IPS-11a (cell line): ENCODE measurements around the gene GAMT.

ENCODE experiments used
- H3K4me3 ChIP-seq: one replicate; pipeline ENCODE4 v1.5.1; 2013; ENCODE audit warnings: low read depth, low read length, control low read depth

Gene GAMT

DNA sequence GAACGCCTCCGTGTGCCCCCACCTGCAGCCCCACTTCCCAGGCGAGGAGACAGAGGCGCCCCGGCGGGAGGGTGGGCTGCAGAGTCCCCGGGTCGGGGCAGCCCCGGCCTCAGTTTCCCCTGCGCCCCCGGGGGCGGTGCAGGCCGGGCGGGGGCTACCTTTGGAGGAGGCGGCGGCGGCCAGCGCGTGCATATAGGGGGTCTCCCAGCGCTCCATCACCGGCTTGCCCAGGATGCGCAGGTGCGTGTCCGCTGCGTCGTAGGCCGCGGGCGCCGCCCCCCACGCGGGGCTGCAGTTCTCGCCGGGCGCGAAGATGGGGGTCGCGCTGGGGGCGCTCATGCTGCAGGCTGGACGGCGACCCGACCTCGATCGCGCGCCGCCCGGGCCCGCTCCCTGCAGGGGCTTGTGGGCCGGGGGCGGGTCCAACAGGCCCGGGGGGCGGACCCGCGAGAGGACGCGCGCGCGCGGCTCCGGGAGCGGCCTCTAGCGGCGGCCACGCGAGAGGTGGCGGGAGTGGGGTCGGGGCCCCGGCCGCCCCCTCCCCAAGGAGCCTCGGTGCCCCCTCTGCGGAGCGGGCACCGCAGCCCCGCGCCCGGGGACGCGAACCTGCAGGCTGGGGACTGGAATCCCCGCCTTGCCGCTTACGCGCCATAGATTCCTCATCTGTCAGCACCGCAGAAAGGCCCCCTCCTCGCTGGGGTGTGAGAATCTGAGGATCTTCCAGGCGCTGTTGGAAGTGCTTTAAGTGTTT lies at the start of gene GAMT:
GAMT (minus strand) TSS at position 405 of the 751 bp plus-strand sequence; CDS start at position 339, 66 bp downstream.
- H3K4me3 ChIP-seq: peak within 1 kb of the TSS; percentile 51

DNA sequence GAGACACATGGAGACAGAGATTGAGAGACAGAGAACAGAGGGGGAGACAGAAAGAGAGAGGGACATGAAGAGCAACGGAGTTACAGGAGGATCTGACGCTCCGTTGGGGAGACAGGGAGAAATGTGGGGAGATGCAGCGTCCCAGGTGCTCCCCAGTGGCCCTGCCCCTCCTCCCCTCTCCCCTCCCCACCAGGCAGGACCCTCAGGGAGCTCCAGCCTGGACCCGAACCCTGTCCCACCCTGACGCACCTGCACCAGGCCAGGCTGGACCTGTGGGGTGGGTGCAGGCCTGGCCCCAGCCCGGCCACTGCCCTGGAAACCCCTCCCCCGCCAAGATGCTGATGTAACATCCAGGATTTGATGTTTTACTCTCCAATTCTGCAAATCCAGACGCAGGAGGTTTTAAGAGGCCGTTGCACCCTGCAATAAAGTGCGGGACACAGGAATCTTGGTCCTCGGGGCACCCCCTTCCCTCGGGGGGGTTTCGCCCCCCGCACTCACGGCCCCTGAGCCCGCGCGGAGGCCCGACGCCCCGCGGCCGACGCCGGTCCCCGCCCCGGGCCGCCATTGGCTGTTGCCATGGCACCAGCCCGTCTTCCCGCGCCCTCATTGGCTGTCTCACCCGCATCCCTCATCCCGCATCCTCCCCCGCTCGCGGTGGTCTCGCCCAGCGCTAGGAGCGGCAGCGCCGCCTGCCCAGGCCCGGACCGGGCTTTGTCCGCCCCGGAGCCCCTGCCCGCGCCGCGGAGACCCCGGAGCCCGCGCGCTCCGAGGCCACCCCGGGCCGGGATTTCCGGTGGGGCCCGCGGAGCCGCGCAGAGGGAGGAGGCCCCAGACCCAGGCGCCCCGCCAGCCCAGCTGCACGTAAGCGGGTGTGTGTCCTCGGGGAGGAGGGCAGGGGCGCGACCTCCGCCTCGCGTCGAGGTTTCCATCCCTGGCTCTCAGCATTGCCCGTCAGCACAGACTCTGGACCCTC lies 48.4 kb upstream of the GAMT start, which contains the start of gene APC2:
APC2 (plus strand) TSS at position 655 of the 976 bp plus-strand sequence. CDS start 2,881 bp downstream, outside the sequence.
- peak within 1 kb of the TSS; percentile 8 for H3K4me3 ChIP-seq

DNA sequence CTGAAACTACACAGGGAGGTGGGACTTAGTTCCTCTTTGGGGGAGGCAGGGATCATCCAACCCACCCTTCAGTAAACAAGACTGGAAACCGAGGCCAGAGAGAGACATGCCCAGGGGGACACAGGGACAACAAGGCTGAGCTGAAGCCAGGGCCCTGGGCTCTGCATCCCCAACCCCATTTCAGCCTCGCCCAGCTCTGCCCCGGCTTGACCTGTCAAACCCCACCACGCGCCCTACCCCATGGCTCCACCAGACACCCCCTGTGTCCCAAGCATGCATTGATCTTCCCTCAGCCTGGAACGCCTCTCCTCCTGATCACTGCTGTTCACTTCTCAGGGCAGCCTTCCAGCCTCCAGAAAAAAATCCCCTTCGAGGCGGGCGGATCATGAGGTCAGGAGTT lies 46.6 kb upstream of the GAMT start:
- H3K4me3 ChIP-seq: no peak overlapping the region

DNA sequence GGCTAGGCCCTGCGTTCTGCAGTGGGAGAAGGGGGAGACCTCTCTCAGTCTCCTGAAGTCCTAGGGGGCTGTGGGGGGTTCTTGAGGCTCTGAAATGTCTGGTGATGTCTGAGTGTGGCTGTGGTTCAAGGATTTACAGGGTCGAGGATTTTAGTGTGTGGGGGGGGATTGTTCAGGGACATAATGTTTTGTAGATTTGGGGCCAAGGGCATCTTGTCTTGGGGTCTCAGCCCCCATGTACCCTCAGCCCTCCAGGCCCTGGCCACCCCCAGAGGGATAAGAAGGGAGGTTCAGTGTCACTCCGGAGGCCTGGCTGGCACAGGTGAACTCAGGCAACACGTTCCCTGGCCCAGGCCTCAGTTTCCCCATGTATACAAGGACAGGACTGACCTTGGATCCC lies 46.2 kb upstream of the GAMT start:
- no peak overlapping the region for H3K4me3 ChIP-seq

DNA sequence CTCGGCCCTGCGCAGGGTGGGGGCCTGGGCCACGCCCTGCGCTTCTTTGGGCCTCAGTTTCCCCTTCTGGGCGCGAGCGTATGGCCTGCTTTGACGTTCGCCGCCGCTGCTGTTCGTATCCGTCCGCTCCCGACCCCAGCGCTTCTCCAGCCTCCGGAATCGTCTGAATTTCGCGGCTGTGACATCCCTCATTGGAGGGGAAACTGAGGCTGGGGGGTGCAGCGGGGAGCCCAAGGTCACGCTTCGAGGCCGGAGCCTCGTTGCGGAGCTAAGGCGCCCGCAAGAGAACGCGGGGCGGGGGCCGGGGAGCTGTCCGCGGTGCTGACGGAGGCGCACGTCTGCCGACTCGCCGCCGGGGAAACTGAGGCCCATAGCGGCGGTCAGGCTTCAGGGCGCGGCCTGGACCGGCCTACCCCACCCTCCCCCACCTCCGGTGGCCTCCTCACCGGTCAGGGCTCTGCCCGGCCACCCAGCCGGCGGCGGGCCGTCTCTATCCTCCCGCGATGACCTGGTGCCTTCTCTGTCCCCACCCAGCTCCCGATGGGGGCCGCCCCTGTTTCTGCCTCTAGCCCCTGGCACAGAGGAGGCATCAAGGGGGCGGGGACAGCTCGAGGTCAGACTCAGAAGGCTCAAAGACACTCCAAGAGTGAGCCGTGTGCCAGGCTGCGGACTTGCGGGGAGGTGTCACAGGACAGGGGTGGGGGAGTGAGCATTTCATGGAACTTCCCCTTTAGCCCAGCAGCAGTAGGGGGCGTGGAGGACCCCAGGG lies 45.6 kb upstream of the GAMT start:
- peak overlapping the region; percentile 6 for H3K4me3 ChIP-seq

DNA sequence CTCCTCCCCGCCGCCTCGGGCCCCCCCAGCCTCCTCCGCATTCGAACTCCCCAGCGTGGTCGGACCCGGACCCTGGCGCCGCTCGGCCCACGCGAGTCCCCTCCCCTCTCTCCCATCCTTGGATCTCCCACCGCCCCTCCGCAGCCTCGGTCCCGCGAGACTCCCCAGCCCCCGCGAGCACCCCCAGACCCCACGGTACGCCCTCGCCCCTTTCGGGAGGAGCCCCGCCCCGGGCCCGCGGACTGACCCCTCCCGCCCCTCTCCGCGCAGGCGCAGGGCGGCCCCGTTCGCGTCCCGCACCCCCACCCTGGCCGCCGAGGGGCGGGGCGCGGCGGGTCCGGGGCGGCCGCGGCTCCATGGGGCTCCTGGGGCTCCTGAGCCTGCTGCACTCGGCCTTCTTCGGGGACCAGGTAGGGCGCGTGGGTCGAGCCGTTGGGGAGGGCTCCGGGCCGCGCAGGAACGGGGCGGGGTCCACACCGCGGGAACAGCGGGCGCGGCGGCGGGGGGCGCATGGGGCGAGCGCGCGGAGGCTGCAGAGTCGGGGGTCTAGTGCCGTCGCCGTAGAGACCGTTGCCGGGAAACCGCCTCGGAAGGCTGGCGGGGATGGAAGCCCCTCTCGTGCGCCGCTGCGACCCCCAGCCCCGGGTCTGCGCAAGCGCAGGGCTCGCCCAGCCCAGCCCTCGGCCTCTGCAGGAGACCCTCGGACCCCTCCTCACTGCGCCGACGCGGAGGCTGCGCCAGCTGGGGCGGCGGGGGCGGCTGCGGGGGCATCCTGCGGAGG lies 44.8 kb upstream of the GAMT start:
- H3K4me3 ChIP-seq: peak overlapping the region; percentile 6

DNA sequence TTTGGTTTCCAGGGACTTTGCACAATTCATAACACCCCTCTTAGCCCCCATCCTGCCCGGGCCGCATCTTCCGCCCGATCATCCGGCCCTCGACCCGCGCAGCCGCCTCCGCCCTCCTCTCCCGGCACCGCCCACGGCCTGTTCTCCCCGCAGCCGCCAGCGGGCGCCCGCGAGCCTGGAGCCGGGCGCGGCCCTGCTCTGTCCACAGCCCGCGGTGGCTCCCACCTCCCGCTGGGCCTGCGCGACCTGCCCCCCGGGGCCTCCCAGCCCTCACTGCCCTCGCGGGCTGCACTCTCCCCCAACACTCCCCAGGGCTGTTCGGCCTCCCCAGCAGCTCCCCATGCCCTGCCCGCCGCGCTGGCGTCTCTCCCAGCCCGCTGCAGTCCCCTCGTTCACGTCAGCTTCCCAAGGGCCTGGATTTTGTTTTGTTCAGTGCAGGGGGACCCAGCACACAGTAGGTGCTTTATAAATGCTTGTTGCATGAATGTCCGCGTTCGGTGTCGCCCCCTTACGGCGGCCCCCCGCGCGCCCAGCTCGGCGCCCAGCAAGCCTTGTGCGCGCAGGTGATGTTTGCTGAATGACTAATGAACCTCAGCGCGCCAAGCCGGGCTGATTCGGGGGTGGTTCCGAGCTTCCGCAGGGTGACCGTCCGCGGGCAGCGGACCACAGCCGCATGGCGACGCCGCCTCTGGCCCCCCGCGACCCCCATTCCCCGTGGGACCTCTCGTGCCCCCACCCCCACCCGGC lies 44.0 kb upstream of the GAMT start:
- peak overlapping the region; percentile 35 for H3K4me3 ChIP-seq

DNA sequence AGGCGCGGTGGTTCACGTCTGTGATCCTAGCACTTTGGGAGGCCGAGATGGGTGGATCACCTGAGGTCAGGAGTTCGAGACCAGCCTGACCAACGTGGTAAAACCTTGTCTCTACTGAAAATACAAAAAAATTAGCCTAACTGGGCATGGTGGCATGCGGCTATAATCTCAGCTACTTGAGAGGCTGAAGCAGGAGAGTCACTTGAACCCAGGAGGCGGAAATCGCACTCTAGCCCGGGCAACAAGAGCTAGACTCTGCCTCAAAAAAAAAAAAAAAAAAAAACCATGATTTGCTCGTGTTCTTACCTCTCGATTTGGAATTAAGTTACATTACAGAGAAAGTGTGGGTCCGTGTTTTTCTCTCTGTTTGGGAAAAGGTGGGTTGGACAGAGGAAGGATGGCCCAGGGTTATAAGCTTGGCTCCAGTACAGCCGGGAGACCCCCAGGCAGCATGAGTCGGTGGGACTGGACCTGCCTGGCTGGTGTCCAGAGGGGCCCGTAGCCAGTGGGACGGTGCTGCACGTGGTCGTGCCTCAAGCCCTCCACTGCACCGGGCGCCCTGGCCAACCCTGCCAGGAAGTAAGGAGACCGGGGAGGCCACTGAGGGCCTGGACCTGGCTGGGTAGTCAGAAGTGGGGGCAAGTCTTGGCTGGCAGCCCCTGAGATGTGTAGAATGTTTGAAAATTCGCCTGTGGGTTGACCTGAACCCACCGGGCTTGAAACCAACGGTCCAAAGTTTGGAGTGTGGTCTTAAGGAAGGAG lies 40.5 kb upstream of the GAMT start:
- no peak overlapping the region for H3K4me3 ChIP-seq

DNA sequence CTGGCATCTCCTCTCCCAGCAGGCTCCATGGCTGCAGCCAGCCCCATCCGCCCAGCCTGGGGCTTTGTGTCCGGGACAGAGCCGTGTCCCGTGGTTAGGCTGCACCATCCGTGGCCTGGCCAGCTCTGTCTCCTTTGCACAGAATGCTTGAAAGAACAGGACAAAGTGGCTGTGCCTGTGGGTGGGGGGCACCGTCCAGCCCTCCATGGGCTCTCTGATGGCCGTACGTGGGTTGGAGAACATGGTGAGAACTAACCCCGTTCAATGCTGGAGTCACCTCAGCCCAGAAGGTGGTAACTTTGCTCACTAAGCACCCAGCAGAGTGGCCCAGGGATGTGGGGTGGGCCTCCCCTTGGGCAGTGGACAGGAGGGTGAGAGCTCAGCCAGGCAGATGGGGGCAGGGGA lies 39.7 kb upstream of the GAMT start:
- no peak overlapping the region for H3K4me3 ChIP-seq

DNA sequence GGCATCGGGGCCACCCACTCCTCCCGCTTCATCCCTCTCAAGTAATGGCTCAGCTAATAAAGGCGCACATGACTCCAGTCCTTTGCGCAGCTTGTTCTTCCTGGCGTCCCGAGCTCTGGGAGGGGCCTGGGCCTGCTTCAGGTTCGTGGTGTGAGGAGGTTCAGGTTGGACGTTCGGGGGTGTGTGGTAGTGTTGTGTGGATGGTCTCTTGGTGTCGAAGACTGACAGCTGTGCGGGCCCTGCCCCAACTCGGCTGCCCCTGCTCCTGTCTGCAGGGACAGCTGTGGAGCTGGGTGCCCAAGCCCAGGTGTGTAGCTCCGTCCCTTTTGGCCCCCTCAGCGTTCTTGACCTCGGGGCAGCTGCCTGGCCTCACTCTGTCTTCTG lies 39.1 kb upstream of the GAMT start:
- H3K4me3 ChIP-seq: no peak overlapping the region

DNA sequence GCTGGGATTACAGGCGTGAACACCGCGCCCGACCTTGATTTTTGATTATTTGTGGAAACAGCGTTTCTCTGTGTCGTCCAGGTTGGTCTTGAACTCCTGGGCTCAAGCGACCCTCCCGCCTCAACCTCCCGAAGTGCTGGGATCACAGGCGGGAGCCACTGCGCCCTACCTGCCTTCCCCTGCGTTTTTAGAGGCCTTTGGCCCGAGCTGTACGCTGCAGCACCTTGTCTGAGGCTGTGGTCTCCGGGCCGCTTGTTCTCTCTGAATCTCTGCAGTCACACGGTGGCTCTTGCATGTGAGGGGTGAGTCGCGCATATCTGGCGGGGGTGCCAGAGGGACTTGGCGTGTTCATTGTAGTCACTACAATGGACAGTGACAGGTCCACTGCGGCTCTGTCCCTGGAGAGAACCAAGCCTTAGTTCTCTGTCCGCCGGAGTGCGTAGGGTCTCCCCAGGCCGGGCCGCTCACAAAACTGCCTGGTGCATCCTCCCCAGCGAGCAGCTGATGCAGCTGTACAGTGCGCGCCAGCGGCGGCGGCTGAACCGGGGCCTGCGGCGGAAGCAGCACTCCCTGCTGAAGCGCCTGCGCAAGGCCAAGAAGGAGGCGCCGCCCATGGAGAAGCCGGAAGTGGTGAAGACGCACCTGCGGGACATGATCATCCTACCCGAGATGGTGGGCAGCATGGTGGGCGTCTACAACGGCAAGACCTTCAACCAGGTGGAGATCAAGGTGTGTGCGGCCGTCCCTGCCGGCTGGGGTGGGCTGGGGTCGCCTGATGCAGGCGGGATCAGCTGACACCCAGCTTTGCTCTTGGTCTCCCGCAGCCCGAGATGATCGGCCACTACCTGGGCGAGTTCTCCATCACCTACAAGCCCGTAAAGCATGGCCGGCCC lies 38.4 kb upstream of the GAMT start:
- peak overlapping the region; percentile 86 for H3K4me3 ChIP-seq

DNA sequence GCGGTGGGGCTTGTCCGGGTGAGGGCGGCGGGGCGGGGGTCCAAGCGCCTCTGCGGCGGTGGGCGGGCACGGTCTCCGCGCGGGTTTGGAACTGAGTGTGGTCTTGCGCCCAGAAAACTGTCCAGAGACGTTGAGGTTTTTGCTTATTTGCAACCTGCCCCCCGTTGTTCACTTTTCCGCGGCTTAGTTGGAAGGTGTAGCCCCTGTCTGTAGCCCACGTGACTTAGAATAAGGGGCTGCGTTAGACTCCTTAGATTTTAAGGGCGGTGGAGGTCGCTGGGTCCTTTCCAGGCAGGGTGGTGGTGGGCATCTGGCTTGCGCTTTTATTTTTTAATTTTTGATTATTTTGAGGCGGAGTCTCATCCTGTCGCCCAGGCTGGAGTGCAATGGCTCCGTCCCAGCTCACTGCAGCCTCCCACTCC lies 37.6 kb upstream of the GAMT start:
- H3K4me3 ChIP-seq: peak overlapping the region; percentile 86

DNA sequence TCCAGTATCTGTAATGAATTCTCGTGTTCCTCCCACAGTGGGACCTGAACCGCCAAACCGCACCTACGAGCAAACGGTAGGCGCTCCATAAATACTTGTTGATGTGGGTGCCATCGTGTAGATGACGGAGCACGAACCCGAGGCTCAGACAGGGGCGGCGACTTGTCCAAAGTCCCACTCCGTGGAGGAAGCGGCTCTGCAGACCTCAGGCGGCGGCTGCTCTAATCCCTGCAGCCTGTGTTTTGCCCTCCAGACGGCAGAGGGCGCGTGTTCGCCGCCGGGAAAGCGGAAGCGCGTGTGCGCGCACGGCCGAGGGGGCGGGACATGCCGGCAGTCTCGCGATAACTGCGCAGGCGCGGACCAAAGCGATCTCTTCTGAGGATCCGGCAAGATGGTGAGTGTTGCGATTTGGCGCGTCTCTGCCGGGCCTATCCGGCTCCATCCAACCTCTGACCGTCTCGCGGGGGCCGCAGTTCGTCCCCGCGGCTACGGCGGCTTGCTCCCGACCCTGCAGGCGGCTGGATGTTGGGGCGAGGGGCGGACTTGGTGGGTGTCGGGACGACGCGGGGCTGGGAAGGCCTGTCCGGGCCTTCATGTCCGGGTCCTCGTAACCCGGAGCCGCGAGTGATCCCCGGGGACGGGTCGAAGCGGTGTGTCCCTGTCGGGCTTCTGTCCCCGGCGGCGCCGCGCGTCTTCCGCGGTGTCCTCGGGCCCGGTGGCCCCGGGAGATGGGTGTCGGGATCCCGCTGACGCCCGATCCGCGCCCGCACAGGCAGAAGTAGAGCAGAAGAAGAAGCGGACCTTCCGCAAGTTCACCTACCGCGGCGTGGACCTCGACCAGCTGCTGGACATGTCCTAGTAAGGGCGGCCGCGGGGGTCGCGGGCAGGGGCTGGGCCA lies 36.9 kb upstream of the GAMT start, which contains the start of gene RPS15:
RPS15 (plus strand) TSS at position 362 of the 898 bp plus-strand sequence; CDS start at position 392, 30 bp downstream.
- peak within 1 kb of the TSS; percentile 86 for H3K4me3 ChIP-seq

DNA sequence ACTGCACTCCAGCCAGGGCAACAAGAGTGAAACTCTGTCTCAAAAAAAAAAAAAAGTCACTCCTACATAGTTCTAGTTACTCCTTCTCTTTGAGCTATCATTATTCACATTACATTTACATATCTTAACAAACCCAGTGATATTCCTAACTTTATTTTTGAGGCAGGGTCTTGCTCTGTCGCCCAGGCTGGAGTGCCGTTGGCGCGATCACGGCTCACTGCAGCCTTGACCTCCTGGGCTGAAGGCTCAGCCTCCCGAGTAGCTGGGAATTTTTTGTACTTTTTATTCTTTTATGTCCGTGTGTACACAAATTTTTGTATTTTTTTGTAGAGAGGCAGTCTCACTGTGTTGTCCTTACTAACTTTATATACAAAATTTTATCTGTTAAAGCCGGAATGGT lies 36.3 kb upstream of the GAMT start:
- H3K4me3 ChIP-seq: no peak overlapping the region

DNA sequence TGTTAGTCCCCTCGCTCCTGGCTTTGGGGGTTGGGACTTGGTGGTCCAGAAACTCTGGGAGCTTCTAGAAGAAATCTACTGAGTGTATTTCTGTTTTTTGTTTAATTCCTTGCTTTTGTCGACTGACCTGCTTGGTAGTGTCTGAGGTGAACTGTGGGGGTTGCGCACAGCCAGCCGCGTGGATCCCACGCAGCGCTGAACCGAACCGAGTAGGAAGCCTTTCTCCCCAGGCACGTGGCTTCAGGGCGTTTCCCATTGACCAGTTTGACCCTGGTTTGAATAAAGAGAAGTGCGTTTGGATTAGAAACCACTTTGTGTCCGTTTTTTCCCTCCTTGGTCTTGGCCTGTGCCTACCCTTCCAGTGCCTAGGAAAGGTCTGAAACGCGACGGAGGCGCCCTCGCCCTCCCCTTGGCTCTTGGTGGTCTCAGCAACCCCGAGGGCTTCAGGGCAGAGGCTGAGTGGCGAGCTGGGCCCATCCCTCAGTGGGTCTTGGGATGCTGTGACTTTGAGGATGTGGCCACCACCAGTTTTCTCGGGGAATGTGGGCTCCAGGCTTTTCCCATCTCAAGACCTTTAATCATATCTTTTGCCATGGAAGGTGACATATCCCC lies 34.1 kb upstream of the GAMT start:
- no peak overlapping the region for H3K4me3 ChIP-seq

DNA sequence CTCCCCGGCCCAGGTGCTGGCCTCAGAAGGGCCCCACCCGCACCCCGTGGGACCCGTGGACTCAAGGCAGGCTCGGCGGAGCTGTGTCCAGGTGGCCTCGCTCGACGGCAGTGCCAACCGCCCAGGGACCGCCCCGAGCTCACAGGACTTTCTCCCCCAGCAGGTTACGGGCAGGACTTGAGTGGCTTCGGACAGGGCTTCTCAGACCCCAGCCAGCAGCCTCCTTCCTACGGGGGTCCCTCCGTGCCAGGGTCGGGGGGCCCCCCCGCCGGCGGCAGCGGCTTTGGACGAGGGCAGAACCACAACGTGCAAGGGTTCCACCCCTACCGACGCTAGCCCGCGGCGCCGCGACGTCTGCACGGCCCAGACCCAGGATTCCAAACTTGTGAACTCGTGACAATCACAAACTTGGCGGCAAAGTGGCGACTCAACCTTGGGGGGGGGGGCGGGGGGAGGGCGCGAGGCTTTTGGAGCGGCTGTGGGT lies 33.3 kb upstream of the GAMT start:
- no peak overlapping the region for H3K4me3 ChIP-seq
